Endothelial cell (in vitro differentiated cells): ENCODE measurements around the gene DLL4. TPM values are rescaled to one million over a fixed set of nuclear protein-coding genes. Genes with fewer than 3 reads are reported as not detected.

Source experiments
- DNase-seq: peaks from one replicate; pipeline ENCODE4 v3.0.0; 2021; ENCODE audit warnings: low spot score
- H3K27ac Mint-ChIP-seq: one replicate; pipeline ENCODE4 v1.8.0; 2021; ENCODE audit warnings: mixed read lengths, inconsistent platforms; ENCODE audit not compliant: unreplicated experiment
- H3K27me3 Mint-ChIP-seq: one replicate; pipeline ENCODE4 v1.8.0; 2021; ENCODE audit warnings: mild to moderate bottlenecking, moderate library complexity, mixed read lengths, inconsistent platforms; ENCODE audit not compliant: unreplicated experiment
- H3K36me3 Mint-ChIP-seq: one replicate; pipeline ENCODE4 v1.8.0; 2021; ENCODE audit warnings: mild to moderate bottlenecking, low read depth, mixed read lengths, inconsistent platforms; ENCODE audit not compliant: unreplicated experiment
- H3K4me1 Mint-ChIP-seq: one replicate; pipeline ENCODE4 v1.8.0; 2021; ENCODE audit warnings: mild to moderate bottlenecking, mixed read lengths, inconsistent platforms; ENCODE audit not compliant: unreplicated experiment
- H3K4me3 Mint-ChIP-seq: one replicate; pipeline ENCODE4 v1.8.0; 2021; ENCODE audit warnings: mild to moderate bottlenecking, mixed read lengths, inconsistent platforms; ENCODE audit not compliant: unreplicated experiment
- H3K9me3 Mint-ChIP-seq: one replicate; pipeline ENCODE4 v1.8.0; 2021; ENCODE audit warnings: mixed read lengths, inconsistent platforms; ENCODE audit not compliant: unreplicated experiment
- total RNA-seq: library from RNA; stranded (reverse); fragmentation: NEBNext Ultra II Directional; extraction: Animal tissue kit (Norgen Biotek cat#: 25700); gene quantifications from one replicate; pipeline ENCODE4 v1.2.1, GENCODE V29; 2021; ENCODE audit not compliant: unreplicated experiment
- TF ChIP-seq, protein P1 (sequence below): fragments of 200-600 bp; sonication (generic); IDR thresholded peaks from one replicate; pipeline ENCODE4 v1.5.0; 2021; ENCODE audit warnings: antibody characterized with exemption; ENCODE audit not compliant: unreplicated experiment

DLL4 gene
- total RNA-seq, 1 donor from 2014 or later = 257 TPM

DNA sequence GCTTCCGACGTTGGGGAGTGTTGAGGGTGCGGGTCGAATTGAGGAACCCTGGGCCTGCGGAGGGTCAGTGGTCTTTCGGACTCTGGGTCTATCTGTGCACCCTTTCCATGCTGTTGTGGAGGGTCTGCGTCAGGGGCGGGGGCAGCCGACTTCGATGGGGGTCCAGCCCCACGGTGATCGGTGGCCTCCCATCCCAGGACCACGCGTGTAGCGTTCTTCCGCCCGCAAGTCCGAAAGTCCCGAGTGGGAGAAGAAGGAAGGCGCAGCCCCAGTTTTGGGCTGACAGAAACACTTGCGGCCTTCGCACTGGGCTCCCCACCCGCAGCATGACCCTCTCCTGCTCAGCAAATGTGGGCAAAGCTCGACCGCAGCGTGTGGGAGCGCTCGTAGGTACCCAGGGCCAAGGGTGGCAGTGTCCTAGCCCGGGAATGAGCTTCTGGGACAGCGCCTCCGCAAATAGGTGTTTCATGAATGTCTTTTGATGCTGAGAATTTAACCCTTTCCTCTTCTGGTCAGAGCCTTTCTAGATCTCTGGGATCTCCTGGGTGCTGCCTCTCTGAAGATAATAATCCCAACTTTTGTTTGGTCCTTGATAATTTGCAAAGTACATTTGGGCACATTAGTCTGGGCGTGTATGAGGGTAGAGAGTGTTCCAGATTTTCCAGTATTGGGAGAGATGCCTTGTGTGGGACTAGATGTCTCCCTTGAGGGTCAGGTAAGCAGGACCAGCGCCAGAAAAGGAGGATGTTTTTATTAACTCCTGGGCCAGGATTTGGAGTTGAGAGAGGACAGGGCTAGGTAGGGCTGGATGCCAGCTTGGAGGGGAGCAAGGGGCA is 2.3 kb upstream of the DLL4 start:
- Mint-ChIP-seq H3K27ac (peak overlapping the region; percentile 49), H3K4me1 (peaks cover 55% of the 10 kb centered on the region), H3K27me3 (peaks cover 34% of the 10 kb centered on the region), H3K4me3 (peak overlapping the region; percentile 92), H3K9me3 (no peaks in the 10 kb centered on the region), H3K36me3 (peaks cover 43% of the 10 kb centered on the region)
- DNase-seq = no peak
- TF ChIP-seq, protein P1, sequence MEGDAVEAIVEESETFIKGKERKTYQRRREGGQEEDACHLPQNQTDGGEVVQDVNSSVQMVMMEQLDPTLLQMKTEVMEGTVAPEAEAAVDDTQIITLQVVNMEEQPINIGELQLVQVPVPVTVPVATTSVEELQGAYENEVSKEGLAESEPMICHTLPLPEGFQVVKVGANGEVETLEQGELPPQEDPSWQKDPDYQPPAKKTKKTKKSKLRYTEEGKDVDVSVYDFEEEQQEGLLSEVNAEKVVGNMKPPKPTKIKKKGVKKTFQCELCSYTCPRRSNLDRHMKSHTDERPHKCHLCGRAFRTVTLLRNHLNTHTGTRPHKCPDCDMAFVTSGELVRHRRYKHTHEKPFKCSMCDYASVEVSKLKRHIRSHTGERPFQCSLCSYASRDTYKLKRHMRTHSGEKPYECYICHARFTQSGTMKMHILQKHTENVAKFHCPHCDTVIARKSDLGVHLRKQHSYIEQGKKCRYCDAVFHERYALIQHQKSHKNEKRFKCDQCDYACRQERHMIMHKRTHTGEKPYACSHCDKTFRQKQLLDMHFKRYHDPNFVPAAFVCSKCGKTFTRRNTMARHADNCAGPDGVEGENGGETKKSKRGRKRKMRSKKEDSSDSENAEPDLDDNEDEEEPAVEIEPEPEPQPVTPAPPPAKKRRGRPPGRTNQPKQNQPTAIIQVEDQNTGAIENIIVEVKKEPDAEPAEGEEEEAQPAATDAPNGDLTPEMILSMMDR = no peak

DNA sequence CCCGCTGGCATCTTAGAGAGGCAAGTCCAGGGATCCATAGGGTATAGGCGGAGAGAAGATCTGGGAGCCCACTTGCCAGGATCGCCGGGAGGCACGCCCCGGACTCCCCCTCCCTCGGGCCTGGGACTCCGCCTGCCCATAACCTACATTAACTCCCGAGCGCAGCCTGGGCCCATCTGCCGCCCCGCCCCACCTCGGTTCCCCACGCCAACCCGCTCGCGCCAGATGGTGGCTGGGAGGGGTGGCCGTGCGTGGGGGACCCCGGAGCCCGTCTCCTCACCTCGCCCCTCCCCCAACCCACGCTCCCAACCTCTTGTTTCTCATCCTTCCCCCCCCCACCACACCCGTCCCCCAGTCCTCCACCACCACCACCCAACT is 1.7 kb upstream of the DLL4 start:
- Mint-ChIP-seq H3K9me3 (no peaks in the 10 kb centered on the region), H3K36me3 (peaks cover 49% of the 10 kb centered on the region), H3K27ac (peak overlapping the region; percentile 49), H3K4me1 (peaks cover 55% of the 10 kb centered on the region), H3K4me3 (peak overlapping the region; percentile 92), H3K27me3 (peaks cover 38% of the 10 kb centered on the region)
- DNase-seq = no peak
- TF ChIP-seq, protein P1 = no peak

DNA sequence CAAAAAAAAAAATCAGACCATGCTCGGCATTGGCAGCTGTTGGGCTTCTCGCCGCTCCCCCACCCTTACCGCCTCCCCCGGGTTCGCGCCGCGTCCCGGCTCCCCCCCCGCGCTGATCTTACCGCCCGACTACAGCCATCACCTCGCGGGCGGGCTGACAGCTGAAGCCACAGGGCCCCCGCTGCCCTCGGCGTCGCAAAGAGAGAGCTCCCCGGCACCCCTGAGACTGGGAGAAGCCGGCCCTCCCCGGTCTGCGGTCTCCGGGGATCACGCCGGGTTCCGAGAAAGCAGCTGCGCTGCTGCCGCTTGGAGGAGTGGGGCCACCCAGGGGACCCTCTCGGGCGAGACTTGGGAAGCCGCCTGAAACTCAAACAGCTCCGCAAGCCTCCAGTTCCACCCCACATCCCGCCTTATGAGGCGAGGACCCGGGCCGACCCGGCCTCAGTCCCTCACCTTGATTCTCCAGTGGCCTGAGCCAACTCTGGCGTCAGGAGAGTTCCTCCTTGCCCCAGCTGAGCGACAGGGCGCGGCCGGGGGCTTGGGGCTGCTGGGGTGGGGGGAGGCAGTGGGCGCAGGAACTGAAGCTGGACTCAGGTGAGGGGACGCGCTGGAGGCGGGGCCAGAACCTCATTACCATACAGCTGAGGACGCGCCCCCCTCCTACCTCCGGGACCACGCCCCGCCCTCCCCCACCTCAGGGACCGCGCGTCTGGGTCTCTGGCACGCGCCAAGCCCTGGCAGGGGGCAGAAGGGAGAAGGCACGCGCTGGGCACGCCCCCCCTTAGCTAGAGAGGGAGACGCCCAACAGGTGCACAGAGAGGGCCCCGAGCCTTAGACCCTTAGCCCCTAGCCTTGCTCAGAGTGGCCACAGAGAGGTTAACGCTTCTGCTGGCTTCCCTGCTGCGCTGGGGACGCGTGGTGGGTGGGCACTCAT is 1.0 kb upstream of the DLL4 start:
- peaks cover 54% of the 10 kb centered on the region for H3K4me1 Mint-ChIP-seq
- DNase-seq = peak; percentile 58
- no peak overlapping the region for H3K27ac Mint-ChIP-seq
- peaks cover 35% of the 10 kb centered on the region for H3K27me3 Mint-ChIP-seq
- peaks cover 53% of the 10 kb centered on the region for H3K36me3 Mint-ChIP-seq
- H3K9me3 Mint-ChIP-seq = no peaks in the 10 kb centered on the region
- H3K4me3 Mint-ChIP-seq = peak overlapping the region; percentile 97
- TF ChIP-seq, protein P1 = no peak

DNA sequence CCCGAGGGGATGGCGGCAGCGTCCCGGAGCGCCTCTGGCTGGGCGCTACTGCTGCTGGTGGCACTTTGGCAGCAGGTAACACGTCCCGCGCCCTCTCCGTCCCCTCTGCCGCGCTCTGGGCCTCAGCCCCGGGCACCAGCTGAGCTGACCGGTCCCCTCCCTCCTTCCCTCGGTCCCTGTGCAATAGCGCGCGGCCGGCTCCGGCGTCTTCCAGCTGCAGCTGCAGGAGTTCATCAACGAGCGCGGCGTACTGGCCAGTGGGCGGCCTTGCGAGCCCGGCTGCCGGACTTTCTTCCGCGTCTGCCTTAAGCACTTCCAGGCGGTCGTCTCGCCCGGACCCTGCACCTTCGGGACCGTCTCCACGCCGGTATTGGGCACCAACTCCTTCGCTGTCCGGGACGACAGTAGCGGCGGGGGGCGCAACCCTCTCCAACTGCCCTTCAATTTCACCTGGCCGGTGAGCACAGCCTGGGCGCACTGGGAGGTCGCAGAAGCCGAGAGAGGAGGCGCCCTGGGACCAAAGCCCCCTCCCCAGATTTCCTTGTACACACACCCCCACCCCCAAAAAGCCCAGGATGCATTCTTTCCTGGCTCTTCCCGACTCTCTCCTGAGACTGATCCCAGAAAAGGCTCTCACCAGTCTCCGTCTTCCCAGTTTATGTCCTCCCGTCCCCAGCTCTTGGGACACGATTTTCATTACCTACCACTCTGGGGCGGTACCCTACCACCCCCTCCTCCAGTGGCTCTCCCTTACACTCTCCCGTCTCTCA is 705 bp downstream of the DLL4 start:
- no peak for DNase-seq
- H3K27ac Mint-ChIP-seq = peak overlapping the region; percentile 95
- H3K4me3 Mint-ChIP-seq = peak overlapping the region; percentile 97
- H3K9me3 Mint-ChIP-seq = no peaks in the 10 kb centered on the region
- peaks cover 64% of the 10 kb centered on the region for H3K36me3 Mint-ChIP-seq
- TF ChIP-seq, protein P1 = no peak
- peaks cover 46% of the 10 kb centered on the region for H3K27me3 Mint-ChIP-seq
- peaks cover 55% of the 10 kb centered on the region for H3K4me1 Mint-ChIP-seq
